ENCODE data around the gene BRD8.

Gene BRD8

GRCh38 chr5:138192826-138193225, 14.4 kb upstream of the BRD8 start (continued):
- TF ChIP-seq OSR1 (CRISPR knock-in tag; IDR thresholded peaks at IDR 0.05) (no peak), ZFP3 (CRISPR knock-in tag; IDR thresholded peaks at IDR 0.05) (no peak)

DNA sequence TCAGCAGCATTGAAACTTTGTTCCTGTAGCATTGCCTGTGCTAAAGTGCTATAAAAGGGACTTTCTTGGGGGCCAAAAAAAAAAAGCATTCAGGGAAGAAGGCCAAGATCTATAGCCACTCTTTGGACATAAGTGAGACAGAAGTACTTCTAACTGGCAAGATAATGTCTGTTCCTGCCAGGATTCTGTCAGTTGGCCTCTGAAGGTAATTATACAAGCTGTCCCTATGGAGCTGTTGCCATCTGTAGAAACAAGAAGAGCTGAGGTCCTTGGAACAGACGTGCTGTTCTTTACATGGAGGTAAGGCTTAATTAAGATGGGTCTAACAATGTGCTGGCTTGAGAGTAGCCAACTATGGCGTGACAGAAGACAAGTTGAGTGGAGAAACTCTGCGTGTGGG, 10.2 kb upstream of the BRD8 start:
- no peak for ATAC-seq
- TF ChIP-seq PPARA (CRISPR knock-in tag; IDR thresholded peaks at IDR 0.05; ENCODE audit: borderline replicate concordance): no peak
- no peak for TF ChIP-seq ZC3H10 (CRISPR knock-in tag; IDR thresholded peaks at IDR 0.05)
- TF ChIP-seq TCF4 (CRISPR knock-in tag; IDR thresholded peaks at IDR 0.05; ENCODE audit: borderline replicate concordance): no peak

DNA sequence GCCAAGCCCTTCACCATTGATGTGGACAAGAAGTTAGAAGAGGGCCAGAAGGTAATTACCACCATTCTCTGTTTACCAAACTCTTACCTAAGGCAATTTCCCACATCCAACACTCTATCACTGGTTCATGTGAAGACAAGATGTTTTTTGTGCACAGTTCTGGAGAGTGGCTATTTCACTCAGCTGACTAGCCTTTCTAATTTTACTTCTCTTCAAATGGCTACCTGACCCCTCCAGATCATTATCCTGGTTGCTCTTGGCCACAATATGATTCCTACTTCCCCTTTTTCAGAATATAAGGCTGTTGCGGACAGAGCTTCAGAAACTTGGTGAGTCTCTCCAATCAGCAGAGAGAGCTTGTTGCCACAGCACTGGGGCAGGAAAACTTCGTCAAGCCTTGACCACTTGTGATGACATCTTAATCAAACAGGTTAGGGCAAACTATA, 7.6 kb upstream of the BRD8 start:
- no peak for TF ChIP-seq BACH2 (CRISPR knock-in tag; IDR thresholded peaks at IDR 0.05; ENCODE audit: borderline replicate concordance)
- no peak for TF ChIP-seq ZFP30 (CRISPR knock-in tag; IDR thresholded peaks at IDR 0.05)
- TF ChIP-seq GLIS3 (CRISPR knock-in tag; IDR thresholded peaks at IDR 0.05): no peak
- no peak for TF ChIP-seq ZC3H10 (CRISPR knock-in tag; IDR thresholded peaks at IDR 0.05)
- TF ChIP-seq TOX (CRISPR knock-in tag; IDR thresholded peaks at IDR 0.05; ENCODE audit: borderline replicate concordance): no peak
- no peak for TF ChIP-seq ZNF565 (CRISPR knock-in tag; conservative IDR thresholded peaks at IDR 0.05; ENCODE audit: low read depth)
- TF ChIP-seq, protein P1, sequence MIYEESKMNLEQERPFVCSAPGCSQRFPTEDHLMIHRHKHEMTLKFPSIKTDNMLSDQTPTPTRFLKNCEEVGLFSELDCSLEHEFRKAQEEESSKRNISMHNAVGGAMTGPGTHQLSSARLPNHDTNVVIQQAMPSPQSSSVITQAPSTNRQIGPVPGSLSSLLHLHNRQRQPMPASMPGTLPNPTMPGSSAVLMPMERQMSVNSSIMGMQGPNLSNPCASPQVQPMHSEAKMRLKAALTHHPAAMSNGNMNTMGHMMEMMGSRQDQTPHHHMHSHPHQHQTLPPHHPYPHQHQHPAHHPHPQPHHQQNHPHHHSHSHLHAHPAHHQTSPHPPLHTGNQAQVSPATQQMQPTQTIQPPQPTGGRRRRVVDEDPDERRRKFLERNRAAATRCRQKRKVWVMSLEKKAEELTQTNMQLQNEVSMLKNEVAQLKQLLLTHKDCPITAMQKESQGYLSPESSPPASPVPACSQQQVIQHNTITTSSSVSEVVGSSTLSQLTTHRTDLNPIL (CRISPR knock-in tag; IDR thresholded peaks at IDR 0.05; ENCODE audit: low read depth): no peak
- no peak for TF ChIP-seq OSR1 (CRISPR knock-in tag; IDR thresholded peaks at IDR 0.05)
- no peak for TF ChIP-seq CSDC2 (CRISPR knock-in tag; IDR thresholded peaks at IDR 0.05)
- TF ChIP-seq ESRRG (CRISPR knock-in tag; IDR thresholded peaks at IDR 0.05): no peak
- no peak for TF ChIP-seq TSHZ2 (CRISPR knock-in tag; IDR thresholded peaks at IDR 0.05)
- no peak for TF ChIP-seq ARNTL (CRISPR knock-in tag; IDR thresholded peaks at IDR 0.05; ENCODE audit: borderline replicate concordance, low read depth)
- no peak for TF ChIP-seq PPARA (CRISPR knock-in tag; IDR thresholded peaks at IDR 0.05; ENCODE audit: borderline replicate concordance)
- no peak for TF ChIP-seq ISL1 (CRISPR knock-in tag; IDR thresholded peaks at IDR 0.05)
- TF ChIP-seq ZNF8 (CRISPR knock-in tag; IDR thresholded peaks at IDR 0.05): no peak
- TF ChIP-seq ZFP3 (CRISPR knock-in tag; IDR thresholded peaks at IDR 0.05): no peak
- TF ChIP-seq RARB (CRISPR knock-in tag; IDR thresholded peaks at IDR 0.05): no peak
- no peak for TF ChIP-seq TCF4 (CRISPR knock-in tag; IDR thresholded peaks at IDR 0.05; ENCODE audit: borderline replicate concordance)
- no peak for TF ChIP-seq ZNF70 (CRISPR knock-in tag; IDR thresholded peaks at IDR 0.05)
- no peak for ATAC-seq

DNA sequence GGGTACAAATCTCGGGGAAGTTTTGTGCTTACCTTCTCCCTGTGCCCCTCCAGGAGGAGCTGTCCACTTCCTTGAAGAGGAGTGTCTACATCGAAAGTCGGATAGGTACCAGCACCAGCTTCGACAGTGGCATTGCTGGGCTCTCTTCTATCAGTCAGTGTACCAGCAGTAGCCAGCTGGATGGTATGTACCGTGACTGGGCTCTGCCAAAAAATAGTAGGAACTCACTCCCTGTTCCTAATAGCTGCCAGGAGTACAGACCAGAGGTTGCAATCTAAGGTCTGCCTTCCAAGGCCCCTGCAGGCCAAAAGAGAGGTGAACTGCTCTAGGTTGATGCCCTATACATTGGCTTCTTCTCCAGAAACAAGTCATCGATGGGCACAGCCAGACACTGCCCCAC, 4.4 kb upstream of the BRD8 start:
- TF ChIP-seq SNAI2 (CRISPR knock-in tag; IDR thresholded peaks at IDR 0.05): no peak
- no peak for TF ChIP-seq ZNF565 (CRISPR knock-in tag; conservative IDR thresholded peaks at IDR 0.05; ENCODE audit: low read depth)
- no peak for TF ChIP-seq GLIS3 (CRISPR knock-in tag; IDR thresholded peaks at IDR 0.05)
- ATAC-seq: no peak

DNA sequence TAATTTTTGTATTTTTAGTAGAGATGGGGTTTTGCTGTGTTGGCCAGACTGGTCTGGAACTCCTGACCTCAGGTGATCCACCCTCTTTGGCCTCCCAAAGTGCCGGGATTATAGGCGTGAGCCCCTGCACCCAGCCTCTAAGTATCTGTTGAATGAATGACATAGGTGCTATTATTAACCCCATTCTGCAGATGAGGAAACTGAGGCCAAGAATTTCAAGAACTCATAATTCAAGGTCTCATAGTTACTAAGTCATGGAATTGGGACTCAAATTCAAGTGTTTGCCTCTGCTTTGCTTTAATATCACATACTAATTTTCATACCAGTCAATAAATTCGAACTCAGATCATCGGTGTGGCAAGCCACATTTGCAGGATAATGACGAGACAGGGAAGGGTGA, 2.4 kb upstream of the BRD8 start:
- ATAC-seq: no peak
- TF ChIP-seq ARNTL (CRISPR knock-in tag; IDR thresholded peaks at IDR 0.05; ENCODE audit: borderline replicate concordance, low read depth) (no peak), ZNF70 (CRISPR knock-in tag; IDR thresholded peaks at IDR 0.05) (no peak), PPARA (CRISPR knock-in tag; IDR thresholded peaks at IDR 0.05; ENCODE audit: borderline replicate concordance) (no peak), ZFP30 (CRISPR knock-in tag; IDR thresholded peaks at IDR 0.05) (no peak), GLIS3 (CRISPR knock-in tag; IDR thresholded peaks at IDR 0.05) (no peak), OSR1 (CRISPR knock-in tag; IDR thresholded peaks at IDR 0.05) (no peak), TOX (CRISPR knock-in tag; IDR thresholded peaks at IDR 0.05; ENCODE audit: borderline replicate concordance) (no peak), ZNF8 (CRISPR knock-in tag; IDR thresholded peaks at IDR 0.05) (no peak), ZC3H10 (CRISPR knock-in tag; IDR thresholded peaks at IDR 0.05) (no peak), RARB (CRISPR knock-in tag; IDR thresholded peaks at IDR 0.05) (no peak), POU6F1 (CRISPR knock-in tag; IDR thresholded peaks at IDR 0.05; ENCODE audit: borderline replicate concordance, low read depth) (no peak), ZNF565 (CRISPR knock-in tag; conservative IDR thresholded peaks at IDR 0.05; ENCODE audit: low read depth) (no peak), CSDC2 (CRISPR knock-in tag; IDR thresholded peaks at IDR 0.05) (no peak)
- TF ChIP-seq, protein P2, sequence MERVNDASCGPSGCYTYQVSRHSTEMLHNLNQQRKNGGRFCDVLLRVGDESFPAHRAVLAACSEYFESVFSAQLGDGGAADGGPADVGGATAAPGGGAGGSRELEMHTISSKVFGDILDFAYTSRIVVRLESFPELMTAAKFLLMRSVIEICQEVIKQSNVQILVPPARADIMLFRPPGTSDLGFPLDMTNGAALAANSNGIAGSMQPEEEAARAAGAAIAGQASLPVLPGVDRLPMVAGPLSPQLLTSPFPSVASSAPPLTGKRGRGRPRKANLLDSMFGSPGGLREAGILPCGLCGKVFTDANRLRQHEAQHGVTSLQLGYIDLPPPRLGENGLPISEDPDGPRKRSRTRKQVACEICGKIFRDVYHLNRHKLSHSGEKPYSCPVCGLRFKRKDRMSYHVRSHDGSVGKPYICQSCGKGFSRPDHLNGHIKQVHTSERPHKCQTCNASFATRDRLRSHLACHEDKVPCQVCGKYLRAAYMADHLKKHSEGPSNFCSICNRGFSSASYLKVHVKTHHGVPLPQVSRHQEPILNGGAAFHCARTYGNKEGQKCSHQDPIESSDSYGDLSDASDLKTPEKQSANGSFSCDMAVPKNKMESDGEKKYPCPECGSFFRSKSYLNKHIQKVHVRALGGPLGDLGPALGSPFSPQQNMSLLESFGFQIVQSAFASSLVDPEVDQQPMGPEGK (CRISPR knock-in tag; IDR thresholded peaks at IDR 0.05; ENCODE audit: borderline replicate concordance): no peak
- TF ChIP-seq, protein P1 (CRISPR knock-in tag; IDR thresholded peaks at IDR 0.05; ENCODE audit: low read depth): no peak
